Activated T-cell treated with anti-CD3 and anti-CD28 coated beads, Interleukin-2, amount 50 U/mL, for 24 hours (primary cell): ENCODE measurements around the gene WFS1.

Experiments used
- DNase-seq: peaks from one replicate; pipeline ENCODE4 v3.0.0-alpha.2; 2020
- H3K27ac Mint-ChIP-seq: 2 replicates; pipeline ENCODE4 v1.8.0; 2020; ENCODE audit warnings: mild to moderate bottlenecking, mixed read lengths
- H3K27me3 Mint-ChIP-seq: 2 replicates; pipeline ENCODE4 v1.8.0; 2020; ENCODE audit warnings: mixed read lengths
- H3K36me3 Mint-ChIP-seq: 2 replicates; pipeline ENCODE4 v1.8.0; 2020; ENCODE audit warnings: low read depth, mixed read lengths
- H3K4me1 Mint-ChIP-seq: 2 replicates; pipeline ENCODE4 v1.8.0; 2020; ENCODE audit warnings: low read depth, mixed read lengths
- H3K4me3 Mint-ChIP-seq: 2 replicates; pipeline ENCODE4 v1.8.0; 2020; ENCODE audit warnings: mild to moderate bottlenecking, moderate library complexity, mixed read lengths
- H3K9me3 Mint-ChIP-seq: 2 replicates; pipeline ENCODE4 v1.8.0; 2020; ENCODE audit warnings: mixed read lengths

Gene WFS1

GRCh38 chr4:6321361-6321760 lies 51.7 kb downstream of the WFS1 start:
- no peaks in the 10 kb centered on the region for H3K4me1 Mint-ChIP-seq
- no peaks in the 10 kb centered on the region for H3K9me3 Mint-ChIP-seq
- no peaks in the 10 kb centered on the region for H3K36me3 Mint-ChIP-seq
- H3K27ac Mint-ChIP-seq = no peak overlapping the region
- H3K4me3 Mint-ChIP-seq = no peak overlapping the region
- DNase-seq = no peak
- peaks cover 75% of the 10 kb centered on the region for H3K27me3 Mint-ChIP-seq

DNA sequence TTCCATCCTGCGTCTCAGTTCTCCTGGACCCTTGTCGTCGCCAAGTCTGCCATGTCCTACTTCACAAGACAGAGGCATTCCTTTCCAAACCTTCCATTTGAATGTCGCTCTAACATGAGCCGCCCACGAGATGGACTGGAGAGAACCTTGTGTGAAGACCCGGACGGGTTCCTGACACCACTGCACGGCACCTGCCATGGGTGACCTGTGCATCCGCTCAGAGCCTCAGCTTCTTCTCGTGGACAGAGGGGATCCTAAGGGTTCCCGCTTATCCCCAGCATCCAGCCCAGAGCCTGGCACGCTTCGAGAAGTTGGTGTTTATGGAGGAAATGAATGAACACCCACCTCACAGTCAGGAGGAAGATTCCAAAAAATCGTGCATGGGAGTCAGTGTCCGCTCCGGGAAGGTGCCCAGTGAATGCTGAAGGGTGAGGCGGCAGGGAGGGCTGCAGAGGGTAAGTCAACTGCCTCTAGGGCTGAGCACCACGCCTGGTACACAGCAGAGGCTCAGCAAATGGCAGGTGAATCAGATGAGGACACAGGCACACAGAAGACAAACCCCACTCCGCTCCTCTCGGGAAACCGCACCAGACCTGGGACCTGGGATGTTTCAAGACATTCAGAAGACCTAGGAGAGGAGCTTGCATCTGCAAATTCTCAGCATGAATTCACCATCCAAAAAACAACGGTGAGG lies 52.6 kb downstream of the WFS1 start:
- no peak for DNase-seq
- Mint-ChIP-seq H3K27ac (no peak overlapping the region), H3K36me3 (no peaks in the 10 kb centered on the region), H3K4me1 (no peaks in the 10 kb centered on the region), H3K9me3 (no peaks in the 10 kb centered on the region), H3K27me3 (peaks cover 81% of the 10 kb centered on the region), H3K4me3 (no peak overlapping the region)

GRCh38 chr4:6322761-6323566 lies 53.3 kb downstream of the WFS1 start:
- Mint-ChIP-seq H3K36me3 (no peaks in the 10 kb centered on the region), H3K9me3 (no peaks in the 10 kb centered on the region), H3K4me1 (no peaks in the 10 kb centered on the region), H3K27me3 (peaks cover 82% of the 10 kb centered on the region), H3K4me3 (no peak overlapping the region), H3K27ac (no peak overlapping the region)
- no peak for DNase-seq

- no peak overlapping the region for H3K4me3 Mint-ChIP-seq
- no peak overlapping the region for H3K27ac Mint-ChIP-seq
- no peaks in the 10 kb centered on the region for H3K36me3 Mint-ChIP-seq
- H3K27me3 Mint-ChIP-seq = peaks cover 78% of the 10 kb centered on the region
- no peaks in the 10 kb centered on the region for H3K4me1 Mint-ChIP-seq
- no peak for DNase-seq
- no peaks in the 10 kb centered on the region for H3K9me3 Mint-ChIP-seq
These were observed 54.9 kb downstream of the WFS1 start for GRCh38 chr4:6324461-6324998.

- Mint-ChIP-seq H3K9me3 (no peaks in the 10 kb centered on the region), H3K4me3 (no peak overlapping the region), H3K27me3 (peaks cover 78% of the 10 kb centered on the region), H3K27ac (no peak overlapping the region), H3K4me1 (no peaks in the 10 kb centered on the region), H3K36me3 (no peaks in the 10 kb centered on the region)
- DNase-seq = no peak
These were observed 55.5 kb downstream of the WFS1 start for GRCh38 chr4:6324999-6325787.

GRCh38 chr4:6325788-6326290 lies 56.2 kb downstream of the WFS1 start:
- DNase-seq = no peak
- Mint-ChIP-seq H3K4me3 (no peak overlapping the region), H3K36me3 (no peaks in the 10 kb centered on the region), H3K4me1 (no peaks in the 10 kb centered on the region), H3K27ac (no peak overlapping the region), H3K27me3 (peaks cover 74% of the 10 kb centered on the region), H3K9me3 (no peaks in the 10 kb centered on the region)

GRCh38 chr4:6326312-6327060 lies 56.8 kb downstream of the WFS1 start:
- Mint-ChIP-seq H3K27ac (no peak overlapping the region), H3K36me3 (no peaks in the 10 kb centered on the region), H3K27me3 (peaks cover 71% of the 10 kb centered on the region), H3K4me1 (no peaks in the 10 kb centered on the region), H3K4me3 (no peak overlapping the region), H3K9me3 (no peaks in the 10 kb centered on the region)
- DNase-seq = no peak

DNA sequence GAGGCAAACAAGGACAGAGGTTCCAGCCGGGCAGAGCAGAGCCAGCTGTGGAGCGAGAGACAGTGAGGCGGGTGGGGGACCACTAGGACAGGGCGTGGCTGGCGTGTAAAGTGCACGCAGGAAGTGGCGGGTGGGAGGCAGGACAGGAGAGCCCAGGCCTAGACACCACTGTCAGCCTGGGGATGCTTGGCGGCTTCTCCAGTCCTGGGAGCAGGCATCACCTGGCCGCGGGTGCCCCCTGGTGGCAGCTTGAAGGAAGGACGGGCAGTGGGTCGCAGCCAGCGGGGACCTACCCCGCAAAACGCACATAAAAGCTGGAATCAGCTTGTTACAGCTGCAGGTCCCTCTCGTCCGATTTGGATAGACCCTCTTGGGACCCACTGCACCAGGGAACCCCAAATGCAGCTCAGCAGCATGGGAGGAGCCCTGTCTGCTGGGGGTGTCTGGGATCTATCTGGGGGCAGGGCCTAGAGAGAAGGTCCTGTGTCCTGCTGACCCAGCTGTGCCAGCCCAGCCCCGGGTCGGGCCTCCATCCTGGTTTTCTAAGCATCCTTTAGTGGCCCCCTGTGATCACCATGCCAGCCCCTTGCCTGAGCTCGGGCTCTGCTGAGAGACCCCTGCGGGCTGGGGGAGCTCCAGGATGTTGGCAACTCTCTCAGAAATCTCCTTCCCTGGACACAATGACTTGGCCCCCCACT lies 57.7 kb downstream of the WFS1 start:
- H3K4me1 Mint-ChIP-seq = no peaks in the 10 kb centered on the region
- no peak overlapping the region for H3K4me3 Mint-ChIP-seq
- no peak overlapping the region for H3K27ac Mint-ChIP-seq
- no peaks in the 10 kb centered on the region for H3K36me3 Mint-ChIP-seq
- peak; percentile 87 for DNase-seq
- H3K27me3 Mint-ChIP-seq = peaks cover 67% of the 10 kb centered on the region
- H3K9me3 Mint-ChIP-seq = no peaks in the 10 kb centered on the region

GRCh38 chr4:6328526-6328925 lies 58.9 kb downstream of the WFS1 start:
- no peak for DNase-seq
- no peak overlapping the region for H3K27ac Mint-ChIP-seq
- H3K4me3 Mint-ChIP-seq = no peak overlapping the region
- H3K4me1 Mint-ChIP-seq = no peaks in the 10 kb centered on the region
- H3K9me3 Mint-ChIP-seq = no peaks in the 10 kb centered on the region
- peaks cover 64% of the 10 kb centered on the region for H3K27me3 Mint-ChIP-seq
- no peaks in the 10 kb centered on the region for H3K36me3 Mint-ChIP-seq

DNA sequence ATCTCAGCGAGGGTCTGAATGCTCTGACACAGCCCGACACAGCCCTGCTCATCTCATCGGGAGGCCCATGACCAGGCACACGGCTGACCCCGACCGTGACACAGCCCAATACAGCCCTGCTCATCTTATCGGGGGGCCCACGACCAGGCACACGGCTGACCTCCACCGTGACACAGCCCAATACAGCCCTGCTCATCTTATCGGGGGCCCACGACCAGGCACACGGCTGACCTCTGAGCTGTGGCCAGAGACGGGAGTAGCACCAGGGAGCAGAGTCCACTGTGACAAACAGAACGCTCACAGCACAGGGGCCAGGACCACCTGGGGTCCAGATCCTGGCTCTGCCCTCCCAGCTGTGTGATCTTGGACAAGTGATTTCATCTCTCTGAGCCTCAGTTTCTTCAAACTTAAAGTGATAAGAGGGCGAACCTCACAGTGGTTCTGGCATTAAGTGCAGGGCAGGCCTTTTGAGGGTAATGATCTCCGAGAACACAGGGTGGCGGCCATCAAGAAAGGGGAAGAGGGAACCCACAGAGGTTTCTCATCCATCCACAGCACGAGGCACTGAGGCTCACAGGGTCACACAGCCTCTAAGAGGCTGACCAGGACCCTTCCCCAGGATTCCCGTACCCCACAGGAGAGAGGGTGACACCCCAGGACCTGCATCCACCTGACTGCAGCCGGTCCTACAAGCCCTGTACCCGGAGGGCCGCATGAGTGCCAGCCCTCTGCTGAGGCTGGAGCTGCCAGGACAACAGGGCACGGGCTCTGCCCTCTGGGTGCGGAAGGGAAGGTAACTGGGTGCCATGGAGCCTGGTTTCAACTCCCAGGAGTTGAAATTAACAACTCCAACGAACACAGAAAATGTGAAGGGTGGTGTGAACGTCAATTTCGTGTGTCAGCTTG lies 60.1 kb downstream of the WFS1 start:
- Mint-ChIP-seq H3K27ac (no peak overlapping the region), H3K4me1 (no peaks in the 10 kb centered on the region), H3K9me3 (no peaks in the 10 kb centered on the region), H3K4me3 (no peak overlapping the region), H3K36me3 (no peaks in the 10 kb centered on the region), H3K27me3 (peaks cover 61% of the 10 kb centered on the region)
- no peak for DNase-seq

DNA sequence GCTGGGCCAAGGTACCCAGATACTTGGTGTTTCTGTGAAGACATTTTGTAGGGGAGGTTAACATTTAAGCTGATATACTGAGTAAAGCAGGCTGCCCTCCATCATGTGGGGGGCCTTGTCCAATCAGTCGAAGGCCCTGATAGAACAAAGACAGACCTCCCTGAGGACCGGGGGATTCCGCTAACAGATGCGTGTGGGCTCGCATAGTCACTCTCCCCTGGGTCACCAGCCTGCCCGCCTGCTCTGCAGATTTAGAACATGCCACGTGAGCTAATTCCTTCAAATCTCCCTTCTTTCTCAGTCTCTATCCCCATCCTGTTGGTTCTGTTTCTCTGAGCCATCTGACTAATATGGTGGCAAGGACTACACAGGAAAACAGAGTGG lies 60.7 kb downstream of the WFS1 start:
- no peak for DNase-seq
- Mint-ChIP-seq H3K27ac (no peak overlapping the region), H3K9me3 (no peaks in the 10 kb centered on the region), H3K27me3 (peaks cover 61% of the 10 kb centered on the region), H3K4me3 (no peak overlapping the region), H3K4me1 (no peaks in the 10 kb centered on the region), H3K36me3 (no peaks in the 10 kb centered on the region)

- Mint-ChIP-seq H3K27me3 (peaks cover 63% of the 10 kb centered on the region), H3K9me3 (no peaks in the 10 kb centered on the region), H3K4me3 (no peak overlapping the region), H3K27ac (no peak overlapping the region), H3K36me3 (no peaks in the 10 kb centered on the region), H3K4me1 (no peaks in the 10 kb centered on the region)
- no peak for DNase-seq
These were observed 61.4 kb downstream of the WFS1 start for GRCh38 chr4:6331018-6331417.

DNA sequence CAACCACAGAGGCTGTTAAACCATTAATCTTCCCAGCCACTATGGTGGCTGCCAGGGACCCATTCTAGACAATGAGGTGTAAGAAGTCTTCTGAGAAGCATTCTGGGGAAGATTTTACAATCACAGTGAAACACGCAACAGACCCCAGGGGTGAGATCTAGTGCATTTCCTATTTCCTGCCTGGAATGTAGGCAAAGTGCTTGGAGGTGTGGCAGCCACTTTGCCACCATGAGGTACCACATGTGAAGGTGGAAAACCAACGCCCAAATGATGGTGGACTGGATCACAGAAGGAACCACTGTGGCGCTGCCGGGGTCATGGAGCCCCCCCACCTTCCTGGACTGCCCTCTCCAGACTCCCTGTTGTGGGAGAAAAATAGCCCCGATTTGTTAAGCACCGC lies 61.8 kb downstream of the WFS1 start:
- Mint-ChIP-seq H3K4me3 (no peak overlapping the region), H3K27me3 (peaks cover 59% of the 10 kb centered on the region), H3K36me3 (no peaks in the 10 kb centered on the region), H3K27ac (no peak overlapping the region), H3K4me1 (no peaks in the 10 kb centered on the region), H3K9me3 (no peaks in the 10 kb centered on the region)
- no peak for DNase-seq
